CD4-positive, alpha-beta T cell treated with Interleukin-4 for 4 hours (primary cell): Measurements from ENCODE around the gene ANKS1A.

Experiments used
- DNase-seq: peaks from one replicate; pipeline ENCODE4 v3.0.0-alpha.2; 2020

ANKS1A gene

GRCh38 chr6:35026434-35027222 lies 137.6 kb downstream of the ANKS1A start:
- no peak for DNase-seq

DNA sequence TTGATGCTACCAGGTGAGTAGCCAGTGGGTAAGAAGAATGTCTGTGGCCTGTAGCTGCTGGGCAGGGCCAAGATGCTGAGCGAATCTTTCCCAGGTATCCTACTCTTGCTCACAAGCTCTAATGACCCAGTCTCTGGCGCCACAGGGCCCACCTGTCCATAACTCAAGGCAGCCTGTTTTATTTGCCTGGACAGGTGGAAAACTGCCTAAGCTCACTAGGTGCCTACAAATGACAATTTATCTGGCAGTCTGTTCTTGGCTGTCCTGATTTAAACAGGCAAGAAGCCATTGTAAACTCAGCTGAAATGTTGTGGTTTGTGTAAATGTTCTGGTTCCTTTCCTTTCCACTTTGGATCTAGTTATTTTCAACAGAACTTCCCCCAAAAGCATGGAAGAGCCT lies 138.8 kb downstream of the ANKS1A start:
- no peak for DNase-seq

DNA sequence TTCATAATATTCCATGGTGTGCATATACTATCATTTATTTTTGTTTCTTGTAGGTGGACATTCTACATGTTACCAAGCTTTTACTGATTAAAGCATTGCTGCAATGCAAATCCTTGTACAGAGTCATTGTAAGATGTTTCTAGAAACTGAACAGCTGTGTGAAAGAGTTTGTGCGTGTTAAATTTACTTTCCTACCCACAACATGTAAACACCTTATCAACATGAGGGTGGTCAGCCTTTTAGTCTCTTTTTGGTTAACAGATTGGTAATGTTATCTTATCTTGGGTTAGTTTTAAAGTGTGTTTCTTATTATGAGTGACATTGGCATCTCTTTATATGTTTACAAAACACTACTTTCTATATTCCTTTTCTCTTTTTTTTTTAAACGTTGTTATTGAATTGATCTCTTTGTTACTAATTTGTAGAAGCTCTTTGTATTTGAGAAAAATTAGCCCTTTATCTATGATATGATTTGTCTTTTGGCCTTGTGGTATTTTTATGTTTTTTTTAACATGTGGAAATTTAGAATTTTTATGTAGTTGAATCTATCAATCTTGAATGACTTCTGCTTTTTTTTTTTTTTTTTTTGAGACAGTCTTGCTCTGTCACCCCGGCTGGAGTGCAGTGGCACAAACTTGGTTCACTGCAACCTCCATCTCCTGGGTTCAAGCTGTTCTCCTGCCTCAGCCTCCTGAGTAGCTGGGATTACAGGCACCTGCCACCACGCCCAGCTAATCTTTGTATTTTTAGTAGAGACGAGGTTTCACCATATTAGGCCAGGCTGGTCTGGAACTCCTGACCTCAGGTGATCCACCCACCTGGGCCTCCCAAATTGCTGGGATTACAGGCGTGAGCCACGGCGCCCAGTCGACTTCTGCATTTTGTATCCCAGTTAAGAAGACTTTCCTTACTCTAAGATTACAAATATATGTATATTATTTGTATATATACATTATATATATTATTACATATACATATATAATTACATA lies 140.0 kb downstream of the ANKS1A start:
- no peak for DNase-seq

GRCh38 chr6:35030099-35030498 lies 141.0 kb downstream of the ANKS1A start:
- DNase-seq = no peak

- DNase-seq = no peak
Observed at GRCh38 chr6:35031611-35032529, 142.8 kb downstream of the ANKS1A start.

- no peak for DNase-seq
Observed at GRCh38 chr6:35033683-35034082, 144.6 kb downstream of the ANKS1A start.

DNA sequence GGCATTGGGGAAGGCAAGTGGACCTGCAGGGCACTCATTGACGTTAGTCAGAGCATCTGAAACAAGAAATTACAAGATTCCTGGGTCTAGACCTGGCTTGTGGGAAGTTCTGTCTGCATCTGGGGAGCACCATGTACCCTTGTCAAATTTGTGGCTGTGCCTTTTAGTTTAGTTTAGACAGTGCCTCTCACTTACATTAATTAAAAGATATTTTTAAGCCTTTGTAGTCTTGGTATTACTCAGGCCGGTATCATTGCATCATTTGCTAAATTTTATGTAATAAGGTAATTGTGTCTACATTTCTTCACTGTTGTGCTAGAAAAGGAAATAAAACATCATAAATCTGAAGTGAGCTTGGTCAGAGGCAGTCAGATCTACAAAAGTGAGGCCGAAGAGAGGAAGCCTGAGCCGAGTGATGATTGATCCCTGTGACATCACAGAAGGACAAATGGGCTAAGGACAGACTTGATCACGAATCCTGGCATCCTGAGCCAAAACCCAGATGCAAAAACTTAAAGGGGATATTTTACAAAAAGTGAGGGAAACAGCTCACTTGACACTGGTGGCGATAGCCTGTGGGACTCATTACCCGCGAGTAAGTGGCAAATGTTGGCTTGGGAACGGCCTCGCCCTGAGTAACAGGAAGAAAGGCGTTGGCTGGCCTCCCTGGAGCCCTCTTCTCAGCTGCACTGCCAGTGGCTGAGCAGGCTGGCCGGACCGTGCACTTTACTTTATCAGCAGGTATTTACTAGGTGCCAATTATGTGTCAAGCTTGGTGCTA lies 145.5 kb downstream of the ANKS1A start:
- no peak for DNase-seq

GRCh38 chr6:35035481-35036030 lies 146.5 kb downstream of the ANKS1A start:
- DNase-seq = no peak

DNA sequence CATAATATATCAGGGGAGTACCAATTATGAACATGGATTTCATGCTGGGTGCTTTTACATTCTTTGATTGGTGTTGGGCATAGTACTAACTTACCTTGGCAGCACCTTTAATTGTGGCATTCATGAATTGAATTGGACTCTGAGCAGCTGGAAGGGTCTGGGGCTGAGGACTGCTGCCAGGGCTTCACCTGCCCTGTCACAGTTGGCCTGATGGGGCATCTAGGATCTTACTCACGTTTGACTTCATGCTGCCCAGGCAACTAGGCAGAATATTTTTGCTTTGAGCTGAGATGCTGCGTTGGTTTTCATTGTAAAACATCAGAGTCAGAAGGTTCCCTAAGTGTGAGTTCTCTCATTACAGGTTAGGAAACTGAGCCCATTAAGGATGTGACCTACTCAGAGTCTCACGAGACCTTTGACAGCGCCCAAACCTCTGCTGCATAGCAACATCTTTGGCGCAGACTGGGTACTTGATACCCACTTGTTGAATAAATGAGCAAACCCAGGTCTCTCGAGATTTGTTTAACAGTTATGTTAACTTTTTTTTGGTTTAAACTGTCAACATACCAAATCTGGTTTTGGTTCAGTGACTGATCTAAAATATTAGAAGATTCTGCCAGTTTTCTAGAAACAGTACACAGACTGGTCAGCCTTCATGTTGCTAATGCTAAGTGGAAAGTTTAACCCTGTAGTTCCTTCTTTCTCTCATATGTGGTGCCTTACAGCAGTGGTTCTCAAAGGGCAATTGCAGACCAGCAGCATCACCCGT lies 147.2 kb downstream of the ANKS1A start:
- DNase-seq = no peak

DNA sequence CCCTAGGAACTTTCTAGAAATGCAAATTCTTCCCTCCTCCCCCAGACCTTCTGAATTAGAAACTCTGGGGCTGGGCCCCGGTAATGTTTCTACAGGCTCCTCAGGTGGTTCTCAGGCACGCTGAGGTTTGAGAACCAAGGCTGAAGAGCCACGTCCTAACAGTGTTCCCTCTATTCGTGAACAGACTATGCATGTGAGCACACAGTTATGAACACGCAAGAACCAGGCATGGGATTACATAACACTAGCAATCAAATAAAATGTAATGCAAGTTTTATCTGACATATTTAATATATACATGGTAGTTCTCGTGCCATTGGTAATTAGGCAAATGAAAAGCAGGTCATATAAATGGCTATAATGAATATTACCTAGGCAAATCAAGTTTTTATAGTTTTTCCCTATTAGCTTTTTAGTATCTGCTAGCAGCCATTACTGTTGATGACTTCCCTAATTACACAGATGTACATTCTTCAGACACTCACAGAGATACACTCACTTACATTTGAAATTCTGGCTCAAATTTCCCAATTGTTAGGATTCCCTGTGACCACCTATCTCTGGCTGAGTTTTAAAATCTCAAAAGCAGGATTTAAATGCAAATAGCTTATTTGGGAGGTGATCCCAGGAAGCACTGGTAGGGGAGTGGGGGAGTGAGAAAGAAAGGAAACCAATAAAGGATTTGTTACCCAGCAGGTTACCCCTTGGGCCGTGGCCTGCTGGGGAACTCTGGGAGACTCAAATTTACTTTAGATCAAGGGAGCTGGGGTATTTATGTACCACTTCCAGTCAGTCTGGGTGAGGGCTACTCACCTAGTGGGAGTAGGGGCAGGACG lies 148.0 kb downstream of the ANKS1A start:
- DNase-seq = no peak

GRCh38 chr6:35037664-35038038 lies 148.6 kb downstream of the ANKS1A start:
- DNase-seq = no peak

DNA sequence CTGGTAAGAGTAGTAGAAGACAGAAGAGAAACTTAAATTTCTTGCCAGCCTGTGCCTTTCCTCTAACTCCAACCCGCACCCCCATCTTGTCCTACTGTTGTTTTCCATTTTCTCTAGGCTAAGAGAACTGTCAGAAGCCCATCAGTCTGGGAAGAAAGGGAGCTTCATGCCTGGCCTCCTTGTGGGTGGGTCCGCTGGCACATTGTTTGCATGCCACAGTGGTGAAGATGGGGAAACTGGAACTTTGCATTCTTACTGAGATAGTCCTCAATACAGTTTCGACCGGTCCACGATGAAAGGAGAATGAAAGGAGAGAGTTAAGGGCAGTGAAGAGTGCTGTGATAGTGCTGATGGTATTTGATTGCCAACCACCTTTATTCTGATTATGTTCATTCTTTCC lies 149.0 kb downstream of the ANKS1A start:
- DNase-seq = no peak

DNA sequence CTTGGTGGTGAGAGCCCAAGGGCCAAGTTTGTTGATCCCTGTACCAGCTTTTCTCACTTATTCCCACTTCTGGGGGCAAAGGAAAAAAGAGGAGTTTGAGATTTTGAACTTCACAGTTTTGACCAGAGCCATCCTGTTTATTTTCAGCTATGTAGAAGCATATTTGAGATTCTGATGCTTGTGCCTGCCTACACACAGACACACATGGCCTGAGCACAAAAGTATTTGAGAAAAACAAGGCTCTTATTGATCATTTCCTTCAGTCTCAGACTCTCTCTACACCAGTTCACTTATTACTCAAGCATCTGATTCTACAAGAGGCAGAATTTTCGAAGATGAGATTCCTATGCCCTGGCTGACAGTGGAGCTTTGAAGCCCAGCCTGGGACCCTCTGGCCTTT lies 151.3 kb downstream of the ANKS1A start:
- DNase-seq = no peak

DNA sequence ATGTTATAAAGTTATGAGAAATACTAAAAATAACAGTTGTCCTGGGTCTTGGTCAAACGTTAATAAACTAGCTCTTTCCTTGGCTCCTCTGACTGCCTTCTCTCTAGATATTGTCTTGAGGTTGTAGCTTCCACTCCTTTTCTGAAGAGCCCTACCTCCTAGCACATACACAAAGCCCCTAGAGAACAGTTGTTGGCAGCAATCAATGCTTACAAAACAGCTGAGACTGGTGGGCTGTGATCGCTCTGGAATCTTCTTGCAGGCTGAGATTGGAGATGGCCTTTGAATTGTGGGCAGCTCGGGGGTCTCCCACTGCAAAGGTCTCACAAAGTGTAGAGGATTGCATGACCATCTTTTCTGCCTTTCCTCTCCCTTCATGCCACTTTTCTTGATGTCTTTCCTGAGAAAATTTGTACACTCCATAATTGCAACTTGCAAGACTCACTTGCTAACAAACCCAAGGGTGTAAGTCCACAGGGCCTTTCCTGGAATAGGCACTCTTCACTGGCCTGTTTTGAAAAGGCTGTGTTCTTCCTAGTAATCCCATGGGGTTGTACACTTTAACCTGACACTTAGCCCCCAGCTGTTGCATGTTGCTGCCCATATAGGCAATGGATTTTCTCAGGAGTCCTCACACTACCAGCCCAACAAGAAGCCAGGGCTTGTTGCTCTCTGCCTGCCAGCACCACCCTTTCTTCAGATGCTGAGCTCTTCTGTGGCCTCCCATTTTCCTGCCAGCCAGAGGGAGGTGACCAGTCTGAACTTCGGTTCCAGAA lies 152.2 kb downstream of the ANKS1A start:
- DNase-seq = no peak

GRCh38 chr6:35042031-35042815 lies 153.2 kb downstream of the ANKS1A start:
- DNase-seq = no peak

GRCh38 chr6:35043381-35044130 lies 154.5 kb downstream of the ANKS1A start:
- DNase-seq = no peak

GRCh38 chr6:35044145-35044745 lies 155.2 kb downstream of the ANKS1A start:
- DNase-seq = no peak
